Activated CD8-positive, alpha-beta memory T cell treated with anti-CD3 and anti-CD28 coated beads, Interleukin-2, amount 10 ng/mL, durations not matched to agents 7 days and 5 days (primary cell): Measurements from ENCODE around the gene LDLRAD2. TPM values are rescaled to one million over a fixed set of nuclear protein-coding genes. Genes with fewer than 3 reads are reported as not detected.
A peak's percentile ranks its signal among the peaks of the same experiment; 100 is the strongest.
"Not testable (repeated sequence)": the region's sequence is repeated elsewhere in the genome, so short reads cannot be mapped to it uniquely, and the experiment has no call there.

Experiments
- ATAC-seq: fragments of 150-1000 bp; cut with Tn5 transposase; one replicate; pipeline ENCODE4 v1.10.0; 2021; ENCODE audit warnings: moderate library complexity
- CTCF ChIA-PET: fragments of 350-600 bp; sonication (Branson Sonifier 250); formaldehyde crosslinking; loops from one replicate; lab custom pipeline; 2021; ENCODE audit warnings: antibody characterized with exemption; lab: Charles Lee
- DNase-seq: peaks from one replicate; pipeline ENCODE4 v3.0.0-alpha.2; 2020
- H3K27ac Mint-ChIP-seq: one replicate; pipeline ENCODE4 v1.8.0; 2021; ENCODE audit warnings: mild to moderate bottlenecking, mixed read lengths
- H3K27me3 Mint-ChIP-seq: one replicate; pipeline ENCODE4 v1.8.0; 2021; ENCODE audit warnings: mixed read lengths
- H3K36me3 Mint-ChIP-seq: one replicate; pipeline ENCODE4 v1.8.0; 2021; ENCODE audit warnings: mild to moderate bottlenecking, mixed read lengths
- H3K4me1 Mint-ChIP-seq: one replicate; pipeline ENCODE4 v1.8.0; 2021; ENCODE audit warnings: mixed read lengths
- H3K4me3 Mint-ChIP-seq: one replicate; pipeline ENCODE4 v1.8.0; 2021; ENCODE audit warnings: mild to moderate bottlenecking, moderate library complexity, mixed read lengths
- H3K9me3 Mint-ChIP-seq: one replicate; pipeline ENCODE4 v1.8.0; 2022; ENCODE audit warnings: low read depth, mixed read lengths
- total RNA-seq, 2 experiments: library from RNA; stranded (reverse); gene quantifications; one replicate each; pipeline ENCODE4 v1.2.3, GENCODE V29; 2021

LDLRAD2 gene, protein sequence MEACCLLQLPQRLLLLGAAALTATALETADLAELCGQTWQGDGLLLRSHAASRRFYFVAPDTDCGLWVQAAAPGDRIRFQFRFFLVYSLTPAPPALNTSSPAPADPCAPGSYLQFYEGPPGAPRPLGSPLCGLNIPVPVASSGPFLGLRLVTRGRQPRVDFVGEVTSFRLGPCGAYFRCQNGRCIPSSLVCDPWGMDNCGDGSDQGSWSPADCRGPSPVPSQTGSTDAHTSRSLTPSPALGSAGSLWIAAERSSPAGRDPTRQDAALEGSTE
- not detected for total RNA-seq

DNA sequence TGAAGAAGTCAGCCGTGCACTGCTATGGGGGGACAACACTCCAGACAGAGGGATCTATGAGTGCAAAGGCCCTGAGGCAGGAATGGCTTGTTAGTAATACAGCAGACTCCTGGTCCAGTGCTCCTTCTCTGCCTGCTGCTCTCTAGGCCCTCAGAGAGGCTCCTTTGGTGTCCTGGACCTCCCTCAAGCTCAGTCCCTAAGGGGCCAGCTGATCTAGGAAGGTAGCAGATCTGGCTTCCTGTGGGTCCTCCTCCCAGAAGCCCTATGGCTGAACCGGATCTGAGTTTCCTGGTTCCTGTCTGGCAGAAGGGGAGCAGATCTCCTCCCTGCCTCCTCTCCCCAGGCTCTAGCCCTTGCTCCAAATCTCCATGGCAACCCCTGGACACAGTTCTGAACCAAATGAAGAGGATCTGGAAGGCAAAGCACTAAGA lies at the start of gene LDLRAD2:
Gene LDLRAD2, plus strand, starts transcription at position 391 of the 431 bp plus-strand sequence. CDS start 187 bp downstream, outside the sequence.
- Mint-ChIP-seq H3K4me3 (no peak within 1 kb of the TSS), H3K27me3 (peaks cover 26% of the 10 kb centered on the region), H3K4me1 (peaks cover 3% of the 10 kb centered on the region), H3K36me3 (no peaks in the 10 kb centered on the region), H3K27ac (no peak within 1 kb of the TSS), H3K9me3 (no peaks in the 10 kb centered on the region)
- ATAC-seq (no peak), DNase-seq (no peak)
- CTCF ChIA-PET: no interaction called here

DNA sequence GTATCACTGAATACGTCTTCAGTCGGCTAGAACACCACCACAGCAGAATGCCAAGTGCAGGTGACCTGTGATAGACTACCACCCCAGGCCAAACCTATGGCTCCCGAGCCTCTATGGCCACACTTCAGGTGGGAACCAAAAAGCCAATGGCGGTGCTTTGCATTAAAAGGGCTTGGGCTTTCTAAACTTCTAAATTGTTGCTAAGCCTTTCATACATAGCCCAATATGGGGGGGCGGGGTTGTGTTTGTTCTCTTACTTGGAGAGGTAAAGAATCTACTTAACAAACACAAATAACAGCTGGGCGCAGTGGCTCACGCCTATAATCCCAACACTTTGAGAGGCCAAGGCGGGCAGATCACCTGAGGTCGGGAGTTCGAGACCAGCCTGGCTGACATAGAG lies 48.8 kb upstream of the LDLRAD2 start:
- no peak overlapping the region for H3K27ac Mint-ChIP-seq
- no peak for ATAC-seq

DNA sequence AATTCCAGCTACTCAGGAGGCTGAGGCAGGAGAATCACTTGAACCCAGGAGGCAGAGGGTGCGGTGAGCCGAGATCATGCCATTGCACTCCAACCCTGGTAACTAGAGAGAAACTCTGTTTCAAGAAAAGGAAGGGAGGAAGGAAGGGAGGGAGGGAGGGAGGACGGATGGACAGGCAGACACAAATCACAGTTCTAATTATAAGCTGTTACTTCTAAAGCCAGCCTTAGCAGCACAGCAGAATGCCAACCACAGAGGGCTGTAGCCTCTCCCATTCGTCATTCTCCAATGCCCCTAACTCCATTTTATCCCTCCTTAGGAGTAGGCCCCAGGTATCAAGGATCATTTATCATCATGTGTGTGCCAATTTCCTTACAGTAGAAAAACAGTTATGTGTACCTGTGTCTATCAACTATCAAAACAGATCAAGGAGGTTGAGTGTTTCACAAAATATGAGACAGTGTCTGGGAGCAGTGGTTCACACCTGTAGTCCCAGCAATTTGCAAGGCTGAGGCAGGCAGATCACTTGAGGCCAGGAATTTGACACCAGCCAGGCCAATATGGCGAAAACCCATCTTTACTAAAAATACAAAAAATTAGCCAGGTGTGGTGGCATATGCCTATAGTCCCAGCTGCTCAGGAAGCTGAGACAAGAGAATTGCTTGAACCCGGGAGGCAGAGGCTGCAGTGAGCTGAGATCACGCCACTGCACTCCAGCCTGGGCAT lies 48.2 kb upstream of the LDLRAD2 start:
- peaks cover 7% of the 10 kb centered on the region for H3K36me3 Mint-ChIP-seq
- ATAC-seq (no peak), DNase-seq (no peak)
- no peaks in the 10 kb centered on the region for H3K27me3 Mint-ChIP-seq
- H3K27ac Mint-ChIP-seq: no peak overlapping the region
- H3K4me3 Mint-ChIP-seq: no peak overlapping the region
- H3K9me3 Mint-ChIP-seq: no peaks in the 10 kb centered on the region
- H3K4me1 Mint-ChIP-seq: peaks cover 67% of the 10 kb centered on the region
- CTCF ChIA-PET: no interaction called here

More for the DNA sequence above, 48.8 kb upstream of the LDLRAD2 start:
- Mint-ChIP-seq H3K27me3 (no peaks in the 10 kb centered on the region), H3K36me3 (peaks cover 4% of the 10 kb centered on the region), H3K4me1 (peaks cover 62% of the 10 kb centered on the region), H3K9me3 (no peaks in the 10 kb centered on the region), H3K4me3 (no peak overlapping the region)
- DNase-seq: no peak
- CTCF ChIA-PET: no interaction called here

GRCh38 chr1:21764615-21765423 lies 47.2 kb upstream of the LDLRAD2 start:
- no peaks in the 10 kb centered on the region for H3K9me3 Mint-ChIP-seq
- peaks cover 11% of the 10 kb centered on the region for H3K36me3 Mint-ChIP-seq
- DNase-seq (no peak), ATAC-seq (no peak)
- no peaks in the 10 kb centered on the region for H3K27me3 Mint-ChIP-seq
- no peak overlapping the region for H3K4me3 Mint-ChIP-seq
- H3K27ac Mint-ChIP-seq: peak overlapping the region; percentile 21
- H3K4me1 Mint-ChIP-seq: peaks cover 68% of the 10 kb centered on the region
- CTCF ChIA-PET: no interaction called here

- DNase-seq (no peak), ATAC-seq (peak; percentile 59)
- Mint-ChIP-seq H3K36me3 (peaks cover 14% of the 10 kb centered on the region), H3K27ac (peak overlapping the region; percentile 71), H3K4me1 (peaks cover 75% of the 10 kb centered on the region), H3K4me3 (no peak overlapping the region), H3K27me3 (no peaks in the 10 kb centered on the region), H3K9me3 (no peaks in the 10 kb centered on the region)
- CTCF ChIA-PET: no interaction called here
These were observed 45.9 kb upstream of the LDLRAD2 start for GRCh38 chr1:21766210-21766609.

GRCh38 chr1:21767106-21767505 lies 45.0 kb upstream of the LDLRAD2 start:
- Mint-ChIP-seq H3K4me1 (peaks cover 71% of the 10 kb centered on the region), H3K36me3 (peaks cover 17% of the 10 kb centered on the region)
- DNase-seq, ATAC-seq, H3K9me3 Mint-ChIP-seq, H3K4me3 Mint-ChIP-seq, H3K27ac Mint-ChIP-seq, H3K27me3 Mint-ChIP-seq, CTCF ChIA-PET: not testable (repeated sequence)

DNA sequence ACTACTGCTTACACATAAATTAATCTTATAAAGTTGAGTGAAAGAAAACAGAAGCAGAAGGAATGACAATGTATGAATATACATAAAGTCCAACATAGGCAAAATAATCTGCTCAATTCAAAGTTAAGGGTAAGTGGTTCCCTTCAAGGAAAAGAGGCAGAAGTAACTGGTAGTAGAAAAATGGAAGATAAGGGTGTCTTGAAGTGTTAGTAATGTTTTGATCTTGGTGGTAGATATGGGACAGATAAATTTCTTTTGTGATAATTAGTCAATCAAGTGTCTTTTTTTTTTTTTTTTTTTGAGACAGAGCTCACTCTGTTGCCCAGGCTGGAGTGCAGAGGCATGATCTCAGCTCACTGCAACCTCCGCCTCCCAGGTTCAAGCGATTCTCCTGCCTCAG lies 41.9 kb upstream of the LDLRAD2 start:
- DNase-seq (no peak), ATAC-seq (no peak)
- Mint-ChIP-seq H3K9me3 (no peaks in the 10 kb centered on the region), H3K4me1 (peaks cover 70% of the 10 kb centered on the region), H3K27me3 (no peaks in the 10 kb centered on the region), H3K4me3 (no peak overlapping the region), H3K27ac (no peak overlapping the region), H3K36me3 (peaks cover 18% of the 10 kb centered on the region)
- CTCF ChIA-PET: interaction anchor here (1.9 kb wide), 1 partner anchor 12 kb away, joined by 7 read pairs; the partner anchor contains the start of gene USP48

- not testable (repeated sequence) for ATAC-seq
- peaks cover 70% of the 10 kb centered on the region for H3K4me1 Mint-ChIP-seq
- CTCF ChIA-PET: interaction anchor here (1.9 kb wide), 1 partner anchor 12 kb away, joined by 7 read pairs; the partner anchor contains the start of gene USP48
These were observed 41.5 kb upstream of the LDLRAD2 start for GRCh38 chr1:21770602-21771001.

DNA sequence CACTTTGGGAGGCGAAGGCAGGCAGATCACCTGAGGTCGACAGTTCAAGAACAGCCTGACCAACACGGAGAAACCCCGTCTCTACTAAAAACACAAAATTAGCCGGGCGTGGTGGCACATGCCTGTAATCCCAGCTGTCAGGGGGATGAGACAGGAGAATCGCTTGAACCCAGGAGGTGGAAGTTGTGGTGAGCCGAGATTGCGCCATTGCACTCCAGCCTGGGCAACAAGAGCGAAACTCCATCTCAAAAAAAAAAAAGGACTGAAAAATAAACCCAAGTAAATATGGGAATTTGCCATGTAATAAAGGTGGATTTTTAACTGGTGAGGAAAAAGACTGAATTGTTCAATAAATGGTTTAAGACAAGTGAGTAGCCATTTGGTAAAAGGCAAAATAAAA lies 40.4 kb upstream of the LDLRAD2 start:
- DNase-seq, CTCF ChIA-PET, H3K27ac Mint-ChIP-seq, H3K4me3 Mint-ChIP-seq, H3K27me3 Mint-ChIP-seq, H3K9me3 Mint-ChIP-seq, ATAC-seq: not testable (repeated sequence)
- peaks cover 68% of the 10 kb centered on the region for H3K4me1 Mint-ChIP-seq
- H3K36me3 Mint-ChIP-seq: peaks cover 22% of the 10 kb centered on the region

More at GRCh38 chr1:21770602-21771001, 41.5 kb upstream of the LDLRAD2 start:
- not testable (repeated sequence) for H3K4me3 Mint-ChIP-seq, H3K27me3 Mint-ChIP-seq, DNase-seq, H3K27ac Mint-ChIP-seq, H3K9me3 Mint-ChIP-seq
- H3K36me3 Mint-ChIP-seq: peaks cover 18% of the 10 kb centered on the region

DNA sequence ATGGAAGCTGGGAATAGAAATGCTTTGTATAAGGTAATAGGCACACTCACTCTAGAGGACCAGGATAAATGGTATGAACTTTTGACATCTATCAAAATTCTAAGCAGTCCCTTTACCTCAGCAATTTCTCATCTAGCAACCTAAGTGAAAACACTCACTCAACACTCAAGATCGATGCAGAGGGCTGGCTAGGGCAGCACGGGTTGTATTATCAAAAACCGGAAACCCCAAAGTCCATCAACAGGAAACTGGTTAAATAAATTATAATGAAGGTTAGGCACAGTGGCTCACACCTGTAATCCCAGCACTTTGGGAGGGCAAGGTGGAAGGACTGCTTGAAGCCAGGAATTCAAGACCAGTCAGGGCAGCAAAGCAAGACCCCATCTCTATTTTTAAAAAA lies 38.5 kb upstream of the LDLRAD2 start:
- H3K27me3 Mint-ChIP-seq: no peaks in the 10 kb centered on the region
- CTCF ChIA-PET: interaction anchor here (0.9 to 2.1 kb wide), 2 partner anchors 9 to 10 kb away, joined by 3 to 7 read pairs; partner anchors contain the start of gene USP48
- no peaks in the 10 kb centered on the region for H3K9me3 Mint-ChIP-seq
- H3K4me3 Mint-ChIP-seq: peak overlapping the region; percentile 2
- H3K4me1 Mint-ChIP-seq: peaks cover 66% of the 10 kb centered on the region
- peaks cover 31% of the 10 kb centered on the region for H3K36me3 Mint-ChIP-seq
- H3K27ac Mint-ChIP-seq: peak overlapping the region; percentile 61
- peak; percentile 73 for ATAC-seq
- peak; percentile 68 for DNase-seq

DNA sequence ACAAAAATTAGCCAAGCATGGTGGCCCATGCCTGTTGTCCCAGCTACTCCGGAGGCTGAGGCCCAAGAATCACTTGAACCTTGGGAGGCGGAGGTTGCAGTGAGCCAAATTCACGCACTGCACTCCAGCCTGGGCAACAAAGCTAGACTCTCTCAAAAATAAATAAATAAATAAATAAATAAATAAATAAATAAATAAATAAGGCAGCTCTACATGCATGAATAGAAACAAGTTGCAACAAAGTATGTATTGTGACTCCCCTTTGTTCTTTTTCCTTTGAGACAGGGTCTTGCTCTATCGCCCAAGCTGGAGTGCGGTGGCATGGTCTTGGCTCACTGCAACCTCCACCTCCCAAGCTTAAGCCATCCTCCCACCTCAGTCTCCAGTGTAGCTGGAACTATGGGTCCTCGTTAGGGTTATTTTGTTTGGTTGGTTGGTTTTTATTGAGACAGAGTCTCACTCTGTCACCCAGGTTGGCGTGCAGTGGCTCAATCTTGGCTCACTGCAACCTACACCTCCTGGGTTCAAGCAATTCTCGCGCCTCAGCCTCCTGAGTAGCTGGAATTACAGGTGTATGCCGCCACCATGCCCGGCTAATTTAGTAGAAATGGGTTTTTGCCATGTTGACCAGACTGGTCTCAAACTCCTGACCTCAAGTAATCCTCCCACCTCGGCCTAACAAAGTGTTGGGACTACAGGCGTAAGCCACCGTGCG lies 37.1 kb upstream of the LDLRAD2 start:
- no peaks in the 10 kb centered on the region for H3K27me3 Mint-ChIP-seq
- peaks cover 29% of the 10 kb centered on the region for H3K36me3 Mint-ChIP-seq
- H3K9me3 Mint-ChIP-seq: no peaks in the 10 kb centered on the region
- no peak overlapping the region for H3K4me3 Mint-ChIP-seq
- peak overlapping the region; percentile 28 for H3K27ac Mint-ChIP-seq
- no peak for ATAC-seq
- DNase-seq: no peak
- CTCF ChIA-PET: interaction anchor here (0.6 kb wide), 1 partner anchor 1254 kb away, joined by 4 read pairs; no protein-coding TSS in a partner anchor
- H3K4me1 Mint-ChIP-seq: peaks cover 64% of the 10 kb centered on the region

GRCh38 chr1:21775550-21775914 lies 36.5 kb upstream of the LDLRAD2 start:
- ATAC-seq (no peak), DNase-seq (no peak)
- Mint-ChIP-seq H3K9me3 (no peaks in the 10 kb centered on the region), H3K36me3 (peaks cover 29% of the 10 kb centered on the region), H3K4me1 (peaks cover 64% of the 10 kb centered on the region), H3K27me3 (no peaks in the 10 kb centered on the region), H3K4me3 (no peak overlapping the region), H3K27ac (peak overlapping the region; percentile 61)
- CTCF ChIA-PET: no interaction called here
